HG03354 (cell line): ENCODE data around the gene FOXP1.
"Not testable (repeated sequence)": the region's sequence is repeated elsewhere in the genome, so short reads cannot be mapped to it uniquely, and the experiment has no call there.

Experiments
- ATAC-seq: cut with Tn5 transposase; IDR thresholded peaks from one replicate; pipeline ENCODE4 v1.9.1; 2021; ENCODE audit warnings: mild to moderate bottlenecking; ENCODE audit not compliant: unreplicated experiment, poor library complexity, severe bottlenecking

Gene FOXP1

GRCh38 chr3:71441925-71442651 lies 141.4 kb downstream of the FOXP1 start:
- ATAC-seq = peak; percentile 40

GRCh38 chr3:71441217-71441924 lies 142.2 kb downstream of the FOXP1 start:
- no peak for ATAC-seq

GRCh38 chr3:71438904-71439303 lies 144.6 kb downstream of the FOXP1 start:
- no peak for ATAC-seq

- no peak for ATAC-seq
Measured at GRCh38 chr3:71438071-71438685, 145.3 kb downstream of the FOXP1 start.

GRCh38 chr3:71436337-71436736 lies 147.2 kb downstream of the FOXP1 start:
- ATAC-seq = no peak

- ATAC-seq = not testable (repeated sequence)
Measured at GRCh38 chr3:71435836-71436235, 147.7 kb downstream of the FOXP1 start.

GRCh38 chr3:71433631-71434030 lies 149.9 kb downstream of the FOXP1 start:
- no peak for ATAC-seq

- ATAC-seq = no peak
Measured at GRCh38 chr3:71432044-71432975, 151.2 kb downstream of the FOXP1 start.

GRCh38 chr3:71430941-71431552 lies 152.5 kb downstream of the FOXP1 start:
- no peak for ATAC-seq

- ATAC-seq = no peak
Measured at GRCh38 chr3:71429597-71429988, 153.9 kb downstream of the FOXP1 start.

- peak; percentile 56 for ATAC-seq
Measured at GRCh38 chr3:71428841-71429596, 154.5 kb downstream of the FOXP1 start.

GRCh38 chr3:71425491-71426071 lies 157.9 kb downstream of the FOXP1 start:
- no peak for ATAC-seq

- ATAC-seq = no peak
Measured at GRCh38 chr3:71423151-71423906, 160.2 kb downstream of the FOXP1 start.

GRCh38 chr3:71421820-71422566 lies 161.5 kb downstream of the FOXP1 start:
- ATAC-seq = peak; percentile 91

GRCh38 chr3:71421475-71421819 lies 162.1 kb downstream of the FOXP1 start:
- ATAC-seq = peak; percentile 73

- ATAC-seq = no peak
Measured at GRCh38 chr3:71419369-71419768, 164.2 kb downstream of the FOXP1 start.

- no peak for ATAC-seq
Measured at GRCh38 chr3:71417791-71418190, 165.7 kb downstream of the FOXP1 start.
